Tibial nerve (tissue), 4 donors: Measurements from ENCODE around the gene STXBP4.

ENCODE experiments used
- CTCF ChIP-seq, 5 experiments: fragments of 200-600 bp in 3 of 5; fragments of 450-650 bp in 2 of 5; sonication (generic) in 3 of 5; IDR thresholded peaks; one replicate each; pipeline ENCODE4 v1.5.1; 2016 to 2019; ENCODE audit warnings: antibody characterized with exemption in 5 of 5, mild to moderate bottlenecking in 3 of 5, moderate library complexity in 2 of 5
- EP300 ChIP-seq, 2 donors: sonication (generic); formaldehyde crosslinking; IDR thresholded peaks; one replicate each; pipeline ENCODE4 v1.6.1; 2017; ENCODE audit warnings: antibody characterized with exemption in 2 of 2, mild to moderate bottlenecking in 1 of 2
- POLR2A ChIP-seq, 2 donors: fragments of 450-650 bp; IDR thresholded peaks; one replicate each; pipeline ENCODE4 v1.6.1; 2017; ENCODE audit warnings: antibody characterized with exemption in 2 of 2, mild to moderate bottlenecking in 2 of 2, moderate library complexity in 2 of 2

GRCh38 chr17:55208078-55208812, 239.7 kb downstream of the STXBP4 start:
- no peak for TF ChIP-seq CTCF (IDR thresholded peaks at IDR 0.05)
- no peak for TF ChIP-seq POLR2A (IDR thresholded peaks at IDR 0.05)
- no peak for TF ChIP-seq EP300 (IDR thresholded peaks at IDR 0.05)
